Measurements from ENCODE around the gene BCAS3. TPM values are rescaled to one million over a fixed set of nuclear protein-coding genes. Genes with fewer than 3 reads are reported as not detected.

Gene BCAS3
- total RNA-seq, 1 donor from 2014 or later, result 75.9 TPM

GRCh38 chr17:61378658-61379456 is 701.2 kb downstream of the BCAS3 start:
- Histone ChIP-seq H3K36me3 (no peaks in the 10 kb centered on the region), H3K4me1 (no peaks in the 10 kb centered on the region), H3K27me3 (no peaks in the 10 kb centered on the region), H3K4me3 (no peak overlapping the region), H3K27ac (peak overlapping the region; percentile 11 to 26), H3K9me3 (no peaks in the 10 kb centered on the region)
- intact Hi-C loops (cut with DNase I), result no loop called here
- TF ChIP-seq, protein P1, sequence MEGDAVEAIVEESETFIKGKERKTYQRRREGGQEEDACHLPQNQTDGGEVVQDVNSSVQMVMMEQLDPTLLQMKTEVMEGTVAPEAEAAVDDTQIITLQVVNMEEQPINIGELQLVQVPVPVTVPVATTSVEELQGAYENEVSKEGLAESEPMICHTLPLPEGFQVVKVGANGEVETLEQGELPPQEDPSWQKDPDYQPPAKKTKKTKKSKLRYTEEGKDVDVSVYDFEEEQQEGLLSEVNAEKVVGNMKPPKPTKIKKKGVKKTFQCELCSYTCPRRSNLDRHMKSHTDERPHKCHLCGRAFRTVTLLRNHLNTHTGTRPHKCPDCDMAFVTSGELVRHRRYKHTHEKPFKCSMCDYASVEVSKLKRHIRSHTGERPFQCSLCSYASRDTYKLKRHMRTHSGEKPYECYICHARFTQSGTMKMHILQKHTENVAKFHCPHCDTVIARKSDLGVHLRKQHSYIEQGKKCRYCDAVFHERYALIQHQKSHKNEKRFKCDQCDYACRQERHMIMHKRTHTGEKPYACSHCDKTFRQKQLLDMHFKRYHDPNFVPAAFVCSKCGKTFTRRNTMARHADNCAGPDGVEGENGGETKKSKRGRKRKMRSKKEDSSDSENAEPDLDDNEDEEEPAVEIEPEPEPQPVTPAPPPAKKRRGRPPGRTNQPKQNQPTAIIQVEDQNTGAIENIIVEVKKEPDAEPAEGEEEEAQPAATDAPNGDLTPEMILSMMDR (IDR thresholded peaks at IDR 0.05), result no peak
- DNase-seq (ENCODE audit: low spot score in 2 of 2), result no peak

DNA sequence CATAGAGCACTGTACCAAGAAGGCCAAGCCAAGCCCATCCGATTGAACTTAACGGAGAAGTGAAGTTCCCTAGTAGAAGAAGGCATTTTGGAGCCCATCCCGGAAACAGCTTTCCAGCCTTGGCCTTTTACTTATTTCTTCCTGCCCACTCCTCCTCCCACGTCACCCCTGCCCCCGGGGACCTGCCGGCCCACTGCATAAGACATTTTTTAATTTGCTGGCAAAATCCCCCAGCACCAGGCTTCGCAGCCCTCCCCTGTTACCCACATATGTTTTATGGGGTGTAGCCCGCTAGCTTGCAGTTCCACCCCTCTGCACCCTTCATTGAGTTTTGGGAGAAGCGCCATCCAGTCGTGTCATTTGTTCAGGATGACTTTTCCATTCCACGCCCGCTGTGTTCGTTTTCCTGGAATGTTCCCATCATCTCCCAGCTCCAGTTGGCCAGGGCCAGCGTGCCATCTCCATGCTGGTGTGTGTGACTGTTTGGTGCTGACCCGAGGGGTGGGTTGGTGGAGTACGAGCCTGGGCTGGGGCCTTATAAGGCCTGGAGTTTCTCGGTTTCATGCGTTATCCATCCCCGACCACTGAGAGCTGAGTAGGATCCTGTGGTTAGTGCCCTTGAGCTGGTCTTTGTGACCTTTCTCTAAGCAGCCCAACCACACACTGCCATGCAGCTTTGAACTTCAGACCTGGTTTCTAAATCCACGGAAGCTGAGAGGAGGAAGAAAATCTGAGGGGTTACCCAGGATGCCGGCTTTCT is 702.0 kb downstream of the BCAS3 start:
- no peaks in the 10 kb centered on the region for H3K4me1 ChIP-seq
- H3K9me3 ChIP-seq, result no peaks in the 10 kb centered on the region
- H3K27ac ChIP-seq, result no peak overlapping the region
- no peak overlapping the region for H3K4me3 ChIP-seq
- H3K36me3 ChIP-seq, result no peaks in the 10 kb centered on the region
- TF ChIP-seq, protein P1 (IDR thresholded peaks at IDR 0.05), result no peak
- no peaks in the 10 kb centered on the region for H3K27me3 ChIP-seq
- intact Hi-C loops (cut with DNase I), result no loop called here
- no peak for DNase-seq (ENCODE audit: low spot score in 2 of 2)

GRCh38 chr17:61380217-61380835 is 702.7 kb downstream of the BCAS3 start:
- H3K36me3 ChIP-seq, result no peaks in the 10 kb centered on the region
- no peak for DNase-seq (ENCODE audit: low spot score in 2 of 2)
- no peaks in the 10 kb centered on the region for H3K4me1 ChIP-seq
- H3K9me3 ChIP-seq, result no peaks in the 10 kb centered on the region
- H3K27ac ChIP-seq, result no peak overlapping the region
- TF ChIP-seq, protein P1 (IDR thresholded peaks at IDR 0.05), result no peak
- intact Hi-C loops (cut with DNase I), result no loop called here
- no peaks in the 10 kb centered on the region for H3K27me3 ChIP-seq
- no peak overlapping the region for H3K4me3 ChIP-seq

DNA sequence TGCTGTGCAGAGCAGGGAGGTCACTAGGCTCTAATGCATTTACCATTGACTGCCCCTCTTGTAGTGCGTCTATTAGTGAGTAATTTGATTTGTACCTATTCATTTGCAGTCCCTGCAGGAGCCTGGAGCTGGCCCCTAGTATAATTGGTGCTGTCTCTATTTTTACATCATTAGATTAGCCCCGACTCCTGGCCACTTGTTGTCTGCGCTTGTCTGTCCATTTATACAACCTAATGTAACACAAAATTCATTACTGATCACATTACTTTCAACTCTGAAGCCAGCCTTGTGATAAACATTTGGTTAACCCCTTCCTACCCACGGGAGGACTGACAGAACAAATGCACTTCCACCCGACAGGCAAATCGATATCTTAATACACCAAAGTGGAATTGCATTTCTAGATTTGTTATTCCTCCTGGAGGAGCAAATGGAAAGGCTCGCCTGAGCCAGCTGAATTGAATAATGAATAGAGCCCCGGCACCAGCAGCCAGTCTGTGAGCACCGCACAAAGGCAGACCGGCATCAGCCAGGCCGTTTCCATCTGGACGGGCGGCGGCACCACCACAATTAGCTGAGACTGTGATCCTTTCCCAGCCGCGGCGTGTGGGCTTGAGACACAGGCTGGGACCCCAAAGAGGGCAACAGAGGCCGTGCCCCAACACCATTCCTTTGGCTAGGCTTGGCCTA is 703.3 kb downstream of the BCAS3 start:
- no peak overlapping the region for H3K4me3 ChIP-seq
- no peak for DNase-seq (ENCODE audit: low spot score in 2 of 2)
- H3K27ac ChIP-seq, result no peak overlapping the region
- no peaks in the 10 kb centered on the region for H3K4me1 ChIP-seq
- TF ChIP-seq, protein P1 (IDR thresholded peaks at IDR 0.05), result no peak
- no peaks in the 10 kb centered on the region for H3K36me3 ChIP-seq
- intact Hi-C loops (cut with DNase I), result no loop called here
- H3K9me3 ChIP-seq, result no peaks in the 10 kb centered on the region
- H3K27me3 ChIP-seq, result no peaks in the 10 kb centered on the region

DNA sequence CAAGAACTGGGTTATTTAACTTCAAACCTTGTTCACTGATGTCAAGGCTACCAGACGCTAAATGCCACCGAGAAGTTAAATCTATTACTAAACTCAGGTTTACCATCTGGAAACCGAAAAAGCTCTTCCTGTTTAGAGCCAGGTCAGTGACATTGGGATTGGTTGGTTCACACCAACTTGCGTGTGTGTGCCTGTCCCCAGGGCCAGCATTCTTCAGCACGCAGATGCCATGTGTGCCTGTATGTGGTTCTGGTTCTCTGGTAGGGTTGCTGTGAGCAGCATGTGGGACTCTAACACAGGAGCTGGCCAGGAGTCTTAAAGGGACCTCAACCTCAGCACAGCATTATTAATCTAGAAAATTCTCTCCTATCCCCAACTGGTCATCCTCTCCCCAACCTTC is 703.9 kb downstream of the BCAS3 start:
- Histone ChIP-seq H3K36me3 (no peaks in the 10 kb centered on the region), H3K9me3 (no peaks in the 10 kb centered on the region), H3K27me3 (no peaks in the 10 kb centered on the region), H3K4me1 (no peaks in the 10 kb centered on the region), H3K4me3 (no peak overlapping the region), H3K27ac (no peak overlapping the region)
- DNase-seq (ENCODE audit: low spot score in 2 of 2), result no peak
- intact Hi-C loops (cut with DNase I), result no loop called here
- TF ChIP-seq, protein P1 (IDR thresholded peaks at IDR 0.05), result no peak
